ENCODE measurements around the gene PGM2L1. TPM values are rescaled to one million over a fixed set of nuclear protein-coding genes. Genes with fewer than 3 reads are reported as not detected.

Gene PGM2L1
- total RNA-seq, 4 donors from 2014 or later, result 1.0 to 1.8 (median 1.2) TPM

- H3K4me3 ChIP-seq (ENCODE audit: low read depth, poor library complexity, severe bottlenecking), result no peak overlapping the region
- WGBS, 2 donors, result 77 to 86% methylated on average over 2 of the region's 2 CpGs
- intact Hi-C loops (cut with DNase I; ENCODE audit: low total_unique reads), result no loop called here
- no peak for DNase-seq (ENCODE audit: low spot score in 2 of 2)
- TF ChIP-seq POLR2A (IDR thresholded peaks at IDR 0.05), result no peak
- no peak for TF ChIP-seq CTCF (IDR thresholded peaks at IDR 0.05)
These were observed 50.9 kb downstream of the PGM2L1 start for GRCh38 chr11:74347381-74347780.

- intact Hi-C loops (cut with DNase I; ENCODE audit: low total_unique reads), result no loop called here
- no peak for DNase-seq (ENCODE audit: low spot score in 2 of 2)
- 36 to 47% methylated on average over 1 of the region's 1 CpG for WGBS, 2 donors
- H3K4me3 ChIP-seq (ENCODE audit: low read depth, poor library complexity, severe bottlenecking), result no peak overlapping the region
- TF ChIP-seq POLR2A (IDR thresholded peaks at IDR 0.05) (no peak), CTCF (IDR thresholded peaks at IDR 0.05) (no peak)
These were observed 52.8 kb downstream of the PGM2L1 start for GRCh38 chr11:74345420-74345819.

GRCh38 chr11:74341921-74342320 lies 56.3 kb downstream of the PGM2L1 start:
- intact Hi-C loops (cut with DNase I; ENCODE audit: low total_unique reads), result no loop called here
- 44 to 75% methylated on average over 1 of the region's 1 CpG for WGBS, 2 donors
- no peak for TF ChIP-seq POLR2A (IDR thresholded peaks at IDR 0.05)
- TF ChIP-seq CTCF (IDR thresholded peaks at IDR 0.05), result no peak
- no peak for DNase-seq (ENCODE audit: low spot score in 2 of 2)
- H3K4me3 ChIP-seq (ENCODE audit: low read depth, poor library complexity, severe bottlenecking), result no peak overlapping the region

- no peak for TF ChIP-seq CTCF (IDR thresholded peaks at IDR 0.05)
- TF ChIP-seq POLR2A (IDR thresholded peaks at IDR 0.05), result no peak
- H3K4me3 ChIP-seq (ENCODE audit: low read depth, poor library complexity, severe bottlenecking), result no peak overlapping the region
- intact Hi-C loops (cut with DNase I; ENCODE audit: low total_unique reads), result no loop called here
- DNase-seq (ENCODE audit: low spot score in 2 of 2), result no peak
These were observed 58.6 kb downstream of the PGM2L1 start for GRCh38 chr11:74339619-74340018.

DNA sequence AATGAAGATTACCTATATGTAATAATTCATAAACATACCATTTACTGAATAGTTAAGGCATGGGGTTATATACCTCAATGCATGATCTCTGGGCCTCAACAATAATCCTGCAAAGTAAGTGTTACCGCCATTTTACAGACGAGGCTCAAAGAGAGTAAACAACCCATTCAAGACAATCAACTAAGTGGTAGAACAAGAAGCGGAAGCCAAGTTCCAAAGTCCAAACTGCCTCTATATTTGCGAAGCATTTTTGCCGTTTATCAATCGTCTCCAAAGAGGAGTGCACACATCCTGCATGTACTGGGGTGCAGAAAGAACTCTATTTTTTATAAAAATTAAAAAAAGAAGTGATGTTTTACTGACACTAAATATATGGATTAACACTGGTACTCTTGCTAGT lies 59.3 kb downstream of the PGM2L1 start:
- DNase-seq (ENCODE audit: low spot score in 2 of 2), result no peak
- TF ChIP-seq CTCF (IDR thresholded peaks at IDR 0.05), result no peak
- no peak for TF ChIP-seq POLR2A (IDR thresholded peaks at IDR 0.05)
- no peak overlapping the region for H3K4me3 ChIP-seq (ENCODE audit: low read depth, poor library complexity, severe bottlenecking)
- WGBS, 2 donors, result 62 to 94% methylated on average over 6 of the region's 6 CpGs
- intact Hi-C loops (cut with DNase I; ENCODE audit: low total_unique reads), result no loop called here

DNA sequence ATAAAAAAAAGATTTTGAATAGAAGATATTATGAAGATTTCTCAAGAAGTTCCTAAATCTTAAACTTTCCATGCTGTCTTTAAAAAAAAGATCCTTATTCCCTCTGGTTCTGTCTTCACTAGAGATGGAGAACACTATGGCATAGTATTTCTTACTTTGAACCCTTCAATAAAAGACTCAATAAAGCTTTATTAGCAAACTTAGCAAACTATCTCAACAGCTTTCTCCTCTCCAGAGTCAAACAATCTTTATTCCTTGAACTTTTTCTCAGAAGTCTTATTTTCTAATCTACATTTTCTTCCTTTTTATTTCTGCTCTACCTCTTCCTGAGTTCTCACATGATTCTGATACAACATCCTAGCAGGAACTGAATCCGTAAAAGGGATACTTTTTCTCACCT lies 65.0 kb downstream of the PGM2L1 start:
- 90 to 95% methylated on average over 1 of the region's 1 CpG for WGBS, 2 donors
- no peak for DNase-seq (ENCODE audit: low spot score in 2 of 2)
- intact Hi-C loops (cut with DNase I; ENCODE audit: low total_unique reads), result no loop called here
- TF ChIP-seq CTCF (IDR thresholded peaks at IDR 0.05) (no peak), POLR2A (IDR thresholded peaks at IDR 0.05) (no peak)
- H3K4me3 ChIP-seq (ENCODE audit: low read depth, poor library complexity, severe bottlenecking), result no peak overlapping the region

Measured in lower leg skin (tissue), 4 donors.